Neural crest cell (in vitro differentiated cells): Measurements from ENCODE around the gene PCBP4. TPM values are rescaled to one million over a fixed set of nuclear protein-coding genes. Genes with fewer than 3 reads are reported as not detected.

Experiments used
- DNase-seq: peaks from one replicate; pipeline ENCODE4 v3.0.0; 2021; ENCODE audit warnings: low read depth, mixed read lengths, low spot score
- H3K27ac Mint-ChIP-seq: one replicate; pipeline ENCODE4 v1.8.0; 2021; ENCODE audit warnings: mild to moderate bottlenecking, mixed read lengths; ENCODE audit not compliant: unreplicated experiment
- H3K27me3 Mint-ChIP-seq: 2 replicates; pipeline ENCODE4 v1.8.0; 2021; ENCODE audit warnings: low read depth, mild to moderate bottlenecking, mixed read lengths
- H3K36me3 Mint-ChIP-seq: 2 replicates; pipeline ENCODE4 v1.8.0; 2021; ENCODE audit warnings: low read depth, mild to moderate bottlenecking, mixed read lengths
- H3K4me1 Mint-ChIP-seq: 2 replicates; pipeline ENCODE4 v1.8.0; 2021; ENCODE audit warnings: mixed read lengths
- H3K4me3 Mint-ChIP-seq: one replicate; pipeline ENCODE4 v1.8.0; 2021; ENCODE audit warnings: mild to moderate bottlenecking, mixed read lengths
- H3K9me3 Mint-ChIP-seq: 2 replicates; pipeline ENCODE4 v1.8.0; 2021; ENCODE audit warnings: mixed read lengths
- CTCF ChIP-seq: fragments of 200-600 bp; sonication (generic); conservative IDR thresholded peaks from 2 replicates; pipeline ENCODE4 v1.5.0; 2021; ENCODE audit warnings: antibody characterized with exemption, mild to moderate bottlenecking
- total RNA-seq: library from RNA; stranded (reverse); gene quantifications from 2 replicates; pipeline ENCODE4 v1.2.1, GENCODE V29; 2021

The PCBP4 gene
- total RNA-seq, 1 donor from 2014 or later, result 235 TPM

- Mint-ChIP-seq H3K27me3 (no peaks in the 10 kb centered on the region), H3K4me1 (peaks cover 3% of the 10 kb centered on the region), H3K36me3 (no peaks in the 10 kb centered on the region), H3K4me3 (peak overlapping the region; percentile 23), H3K27ac (peak overlapping the region; percentile 83), H3K9me3 (no peaks in the 10 kb centered on the region)
- DNase-seq, result no peak
- TF ChIP-seq CTCF, result no peak
Observed at GRCh38 chr3:51934139-51934850, 33.0 kb downstream of the PCBP4 start.

DNA sequence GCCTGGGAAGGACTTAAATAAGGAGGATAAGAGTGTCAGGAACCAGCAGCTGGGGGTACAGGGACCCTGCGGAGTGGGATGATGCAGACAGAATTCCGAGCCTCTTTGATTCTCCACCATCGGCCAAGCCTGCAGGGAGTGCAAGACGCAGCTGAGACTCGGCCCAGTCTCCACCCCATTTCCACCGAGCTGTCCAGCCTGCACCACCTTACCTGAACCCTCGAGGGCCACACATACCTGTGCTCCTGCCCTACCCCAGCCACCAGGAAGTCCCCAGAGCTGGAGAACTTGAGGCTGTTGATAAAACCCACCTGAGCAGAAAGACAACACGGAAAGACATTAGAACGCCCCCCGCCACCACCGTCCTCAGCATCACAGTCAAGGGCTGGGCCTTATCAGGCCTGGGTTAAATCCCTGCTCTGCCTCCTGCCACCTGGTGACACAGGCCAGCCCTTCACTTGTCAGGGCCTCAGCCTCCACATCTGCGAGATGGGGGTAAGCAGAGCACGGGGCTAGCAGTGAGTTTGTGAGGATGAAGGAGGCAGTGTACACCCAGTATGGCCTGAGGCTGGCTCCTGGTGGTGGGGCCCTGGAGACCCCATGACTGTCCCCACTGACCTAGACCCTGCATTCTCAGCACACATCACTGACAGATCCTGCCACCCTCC is 33.6 kb downstream of the PCBP4 start:
- no peak overlapping the region for H3K4me3 Mint-ChIP-seq
- H3K36me3 Mint-ChIP-seq, result no peaks in the 10 kb centered on the region
- no peak for DNase-seq
- no peak overlapping the region for H3K27ac Mint-ChIP-seq
- H3K9me3 Mint-ChIP-seq, result no peaks in the 10 kb centered on the region
- H3K27me3 Mint-ChIP-seq, result no peaks in the 10 kb centered on the region
- H3K4me1 Mint-ChIP-seq, result no peaks in the 10 kb centered on the region
- TF ChIP-seq CTCF, result no peak

- Mint-ChIP-seq H3K27ac (no peak overlapping the region), H3K27me3 (no peaks in the 10 kb centered on the region), H3K9me3 (no peaks in the 10 kb centered on the region), H3K36me3 (no peaks in the 10 kb centered on the region), H3K4me3 (no peak overlapping the region), H3K4me1 (no peaks in the 10 kb centered on the region)
- DNase-seq, result no peak
- no peak for TF ChIP-seq CTCF
Observed at GRCh38 chr3:51932471-51933370, 34.5 kb downstream of the PCBP4 start.

DNA sequence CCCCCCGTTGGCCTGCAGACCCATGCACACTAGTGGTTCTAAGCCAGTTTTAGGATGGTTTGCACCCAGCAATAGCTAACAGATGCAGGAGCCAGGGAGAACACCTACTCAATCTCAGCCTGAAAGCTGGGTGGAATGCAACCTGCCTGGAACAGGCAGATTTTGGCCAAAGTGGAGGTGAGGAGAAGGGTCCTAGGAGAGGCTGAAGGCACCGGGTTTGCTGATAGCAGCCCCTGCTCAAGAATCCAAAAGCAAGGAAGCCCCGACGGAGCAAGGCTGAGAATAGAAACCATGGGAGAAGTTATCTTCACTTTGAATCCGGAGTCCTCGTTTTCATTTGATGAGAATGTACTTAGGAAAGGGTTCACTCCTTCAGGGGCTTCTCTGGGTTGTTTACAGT is 35.5 kb downstream of the PCBP4 start:
- no peaks in the 10 kb centered on the region for H3K27me3 Mint-ChIP-seq
- DNase-seq, result no peak
- no peaks in the 10 kb centered on the region for H3K36me3 Mint-ChIP-seq
- H3K9me3 Mint-ChIP-seq, result no peaks in the 10 kb centered on the region
- H3K27ac Mint-ChIP-seq, result no peak overlapping the region
- no peak overlapping the region for H3K4me3 Mint-ChIP-seq
- TF ChIP-seq CTCF, result no peak
- H3K4me1 Mint-ChIP-seq, result no peaks in the 10 kb centered on the region

DNA sequence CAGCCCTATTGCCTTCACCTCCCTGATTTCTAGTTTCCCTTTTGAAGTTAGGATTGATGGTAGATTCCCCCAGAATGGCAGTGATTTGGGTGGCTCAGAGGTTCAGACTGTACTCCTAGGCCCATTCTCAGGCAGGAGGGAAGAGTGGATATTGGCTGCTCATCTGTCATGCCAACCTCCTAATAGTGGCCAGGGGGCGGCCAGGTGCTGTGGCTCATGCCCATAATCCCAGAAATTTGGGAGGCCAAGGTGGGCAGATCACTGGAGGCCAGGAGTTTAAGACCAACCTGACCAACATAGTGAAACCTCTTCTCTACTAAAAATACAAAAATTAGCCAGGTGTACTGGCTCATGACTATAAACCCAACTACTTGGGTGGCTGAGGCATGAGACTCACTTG is 36.8 kb downstream of the PCBP4 start:
- Mint-ChIP-seq H3K27ac (no peak overlapping the region), H3K36me3 (no peaks in the 10 kb centered on the region), H3K4me3 (no peak overlapping the region), H3K27me3 (no peaks in the 10 kb centered on the region), H3K9me3 (no peaks in the 10 kb centered on the region), H3K4me1 (no peaks in the 10 kb centered on the region)
- DNase-seq, result no peak
- no peak for TF ChIP-seq CTCF
